Globus pallidus (tissue), 1 donor: ENCODE results near the gene BCL6B.

ENCODE experiments used
- DNase-seq: peaks from one replicate; pipeline ENCODE4 v3.0.0-alpha.2; 2015; ENCODE audit warnings: low spot score

Gene BCL6B

GRCh38 chr17:7060165-7060891 lies 37.5 kb downstream of the BCL6B start:
- no peak for DNase-seq

GRCh38 chr17:7063518-7064094 lies 40.8 kb downstream of the BCL6B start:
- no peak for DNase-seq

- no peak for DNase-seq
These were observed 41.4 kb downstream of the BCL6B start for GRCh38 chr17:7064261-7064660.

- no peak for DNase-seq
These were observed 44.3 kb downstream of the BCL6B start for GRCh38 chr17:7067198-7067597.

GRCh38 chr17:7068268-7068667 lies 45.4 kb downstream of the BCL6B start:
- DNase-seq: no peak

GRCh38 chr17:7070712-7071111 lies 47.9 kb downstream of the BCL6B start:
- no peak for DNase-seq

- no peak for DNase-seq
These were observed 49.6 kb downstream of the BCL6B start for GRCh38 chr17:7072406-7072805.

- no peak for DNase-seq
These were observed 52.1 kb downstream of the BCL6B start for GRCh38 chr17:7074931-7075330.

GRCh38 chr17:7077911-7078546 lies 55.2 kb downstream of the BCL6B start:
- no peak for DNase-seq

- DNase-seq: no peak
These were observed 55.9 kb downstream of the BCL6B start for GRCh38 chr17:7078711-7079110.
